HG03064 (cell line): Measurements from ENCODE around the gene KDM1B.
"Not testable (repeated sequence)": the region's sequence is repeated elsewhere in the genome, so short reads cannot be mapped to it uniquely, and the experiment has no call there.

Source experiments
- ATAC-seq: cut with Tn5 transposase; IDR thresholded peaks from one replicate; pipeline ENCODE4 v1.9.1; 2021; ENCODE audit warnings: low read depth; ENCODE audit not compliant: unreplicated experiment

The KDM1B gene

DNA sequence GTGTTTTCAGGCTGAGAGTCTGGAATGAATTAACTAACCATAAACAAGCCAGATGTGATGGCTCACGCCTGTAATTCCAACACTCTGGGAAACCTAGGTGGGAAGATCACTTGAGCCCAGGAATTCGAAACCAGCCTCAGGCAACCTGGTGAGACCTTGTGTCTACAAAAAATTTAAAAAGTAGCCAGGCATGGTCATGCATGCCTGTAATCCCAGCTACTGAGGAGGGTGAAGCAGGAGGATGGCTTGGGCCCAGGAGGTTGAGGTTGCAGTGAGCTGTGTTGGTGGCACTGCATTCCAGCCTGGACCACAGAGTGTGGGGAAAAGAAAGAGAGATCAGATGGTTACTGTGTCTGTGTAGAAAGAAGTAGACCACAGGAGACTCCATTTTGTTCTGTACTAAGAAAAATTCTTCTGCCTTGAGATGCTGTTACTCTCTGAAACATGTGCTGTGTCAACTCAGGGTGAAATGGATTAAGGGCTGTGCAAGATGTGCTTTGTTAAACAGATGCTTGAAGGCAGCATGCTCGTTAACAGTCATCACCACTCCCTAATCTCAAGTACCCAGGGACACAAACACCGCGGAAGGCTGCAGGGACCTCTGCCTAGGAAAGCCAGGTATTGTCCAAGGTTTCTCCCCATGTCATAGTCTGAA, 71.4 kb downstream of the KDM1B start:
- ATAC-seq, result not testable (repeated sequence)

DNA sequence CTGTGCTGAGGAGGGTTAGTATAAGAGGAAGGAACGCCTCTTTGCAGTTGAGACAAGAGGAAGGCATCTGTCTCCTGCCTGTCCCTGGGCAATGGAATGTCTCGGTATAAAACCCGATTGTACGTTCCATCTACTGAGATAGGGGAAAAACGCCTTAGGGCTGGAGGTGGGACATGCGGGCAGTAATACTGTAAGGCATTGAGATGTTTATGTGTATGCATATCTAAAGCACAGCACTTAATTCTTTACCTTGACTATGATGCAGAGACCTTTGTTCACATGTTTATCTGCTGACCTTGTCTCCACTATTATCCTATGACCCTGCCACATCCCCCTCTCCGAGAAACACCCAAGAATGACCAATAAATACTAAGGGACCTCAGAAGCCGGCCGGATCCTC, 71.9 kb downstream of the KDM1B start:
- not testable (repeated sequence) for ATAC-seq

DNA sequence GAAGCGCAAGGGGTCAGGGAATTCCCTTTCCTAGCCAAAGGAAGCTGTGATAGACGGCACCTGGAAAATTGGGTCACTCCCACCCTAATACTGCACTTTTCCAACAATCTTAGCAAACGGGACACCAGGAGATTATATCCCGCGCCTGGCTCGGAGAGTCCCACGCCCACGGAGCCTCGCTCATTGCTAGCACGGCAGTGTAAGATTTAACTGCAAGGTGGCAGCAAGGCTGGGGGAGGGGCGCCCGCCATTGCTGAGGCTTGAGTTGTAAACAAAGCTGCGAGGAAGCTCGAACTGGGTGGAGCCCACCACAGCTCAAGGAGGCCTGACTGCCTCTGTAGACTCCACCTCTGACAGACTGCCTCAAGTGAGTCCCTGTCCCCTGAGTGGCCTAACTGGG, 73.4 kb downstream of the KDM1B start:
- ATAC-seq, result not testable (repeated sequence)

DNA sequence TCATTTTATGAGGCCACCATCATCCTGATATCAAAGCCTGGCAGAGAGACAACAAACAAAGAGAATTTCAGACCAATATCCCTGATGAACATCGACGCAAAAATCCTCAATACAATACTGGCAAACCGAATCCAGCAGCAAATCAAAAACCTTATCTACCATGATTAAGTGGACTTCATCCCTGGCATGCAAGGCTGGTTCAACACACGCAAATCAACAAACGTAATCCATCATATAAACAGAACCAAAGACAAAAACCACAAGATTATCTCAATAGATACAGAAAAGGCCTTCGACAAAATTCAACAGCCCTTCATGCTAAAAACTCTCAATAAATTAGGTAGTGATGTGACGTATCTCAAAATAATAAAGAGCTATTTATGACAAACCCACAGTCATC, 76.6 kb downstream of the KDM1B start:
- ATAC-seq, result not testable (repeated sequence)

- not testable (repeated sequence) for ATAC-seq
Observed at GRCh38 chr6:18233770-18234169, 78.5 kb downstream of the KDM1B start.

GRCh38 chr6:18234564-18234963, 79.3 kb downstream of the KDM1B start:
- ATAC-seq, result no peak

DNA sequence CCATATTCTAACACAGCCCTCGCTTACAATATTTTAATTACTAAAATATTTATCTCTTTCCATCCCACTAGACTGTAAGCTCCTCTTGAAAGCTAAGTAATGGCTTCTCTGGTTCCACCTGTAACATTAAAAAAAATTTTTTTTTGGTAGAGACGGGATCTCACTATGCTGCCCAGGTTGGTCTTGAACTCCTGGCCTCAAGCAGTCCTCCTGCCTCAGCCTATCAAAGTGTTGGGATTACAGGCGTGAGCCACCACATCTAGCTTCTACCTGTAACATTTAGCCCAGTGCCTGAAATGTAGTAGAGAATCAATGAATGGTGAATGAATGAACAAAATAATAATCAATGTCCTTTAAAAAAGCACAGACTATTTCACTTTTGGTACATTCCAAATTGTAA, 80.3 kb downstream of the KDM1B start:
- no peak for ATAC-seq

DNA sequence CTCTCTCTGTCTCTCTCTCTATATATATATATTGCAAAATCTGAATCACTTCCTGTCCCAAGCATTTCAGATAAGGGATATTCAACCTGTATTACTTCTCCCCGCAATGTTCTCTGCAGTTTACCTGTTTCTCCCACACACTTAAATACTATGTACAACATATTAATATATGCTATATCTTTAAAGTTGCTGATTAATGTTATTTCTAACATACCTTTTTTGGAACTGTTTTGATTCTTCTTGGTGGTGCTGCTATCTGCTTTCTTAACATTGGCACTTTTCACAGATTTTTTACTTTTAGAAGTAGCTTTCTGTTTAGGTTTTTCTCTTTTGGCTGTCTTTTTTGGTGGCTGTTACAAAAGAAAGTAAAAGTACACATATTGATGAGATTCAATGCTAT, 81.9 kb downstream of the KDM1B start:
- ATAC-seq, result no peak

- ATAC-seq, result no peak
Observed at GRCh38 chr6:18240230-18240629, 85.0 kb downstream of the KDM1B start.

- no peak for ATAC-seq
Observed at GRCh38 chr6:18241208-18242038, 86.2 kb downstream of the KDM1B start.

GRCh38 chr6:18242062-18242851, 87.0 kb downstream of the KDM1B start:
- no peak for ATAC-seq

- ATAC-seq, result no peak
Observed at GRCh38 chr6:18243302-18243893, 88.2 kb downstream of the KDM1B start.

GRCh38 chr6:18244251-18244650, 89.0 kb downstream of the KDM1B start:
- no peak for ATAC-seq

GRCh38 chr6:18245079-18245478, 89.9 kb downstream of the KDM1B start:
- no peak for ATAC-seq

DNA sequence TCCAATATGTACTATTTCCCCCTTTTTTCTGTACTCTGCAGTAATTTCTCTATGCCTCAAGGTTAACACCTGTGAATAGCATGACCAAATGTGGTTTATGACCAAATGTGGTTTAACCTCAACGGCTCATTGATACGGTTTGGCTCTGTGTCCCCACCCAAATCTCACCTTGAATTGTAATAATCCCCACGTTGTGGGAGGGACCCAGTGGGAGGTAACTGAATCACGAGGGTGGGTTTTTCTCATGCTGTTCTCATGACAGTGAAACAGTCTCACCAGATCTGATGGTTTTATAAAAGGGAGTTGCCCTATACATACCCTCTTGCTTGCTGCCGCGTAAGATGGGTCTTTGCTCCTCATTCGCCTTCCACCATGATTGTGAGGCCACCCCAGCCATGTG, 90.4 kb downstream of the KDM1B start:
- ATAC-seq, result peak; percentile 46

GRCh38 chr6:18246205-18246604, 91.0 kb downstream of the KDM1B start:
- no peak for ATAC-seq

GRCh38 chr6:18247002-18247401, 91.8 kb downstream of the KDM1B start:
- no peak for ATAC-seq

GRCh38 chr6:18248698-18249097, 93.5 kb downstream of the KDM1B start:
- no peak for ATAC-seq

DNA sequence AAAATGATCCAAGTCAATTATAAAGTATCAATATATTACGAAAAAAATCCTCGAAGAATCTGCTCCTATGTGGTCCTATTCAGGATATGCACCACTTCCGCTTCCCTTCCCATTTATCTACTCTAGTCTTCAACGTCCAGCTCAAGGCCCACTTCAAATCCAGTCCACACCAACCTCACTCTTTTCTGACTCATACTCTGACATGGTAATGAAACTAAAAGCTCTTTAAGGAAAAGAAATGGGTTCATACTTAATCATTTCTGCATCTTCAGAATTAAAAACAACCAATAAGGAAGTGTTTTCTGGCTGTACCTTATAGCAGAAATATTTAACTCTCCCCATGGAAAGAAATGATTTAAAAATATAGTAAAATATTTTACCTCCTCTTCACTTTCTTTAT, 94.0 kb downstream of the KDM1B start:
- no peak for ATAC-seq

GRCh38 chr6:18253635-18254034, 98.4 kb downstream of the KDM1B start:
- no peak for ATAC-seq

- no peak for ATAC-seq
Observed at GRCh38 chr6:18254793-18255192, 99.6 kb downstream of the KDM1B start.
